Neural progenitor cell (in vitro differentiated cells): ENCODE results near the gene HACE1. TPM values are rescaled to one million over a fixed set of nuclear protein-coding genes. Genes with fewer than 3 reads are reported as not detected.

Experiments
- DNase-seq: peaks from one replicate; pipeline ENCODE4 v3.0.0-alpha.2; 2016; ENCODE audit warnings: low spot score
- H2AFZ ChIP-seq: fragments of 200-600 bp; sonication (generic); replicated peaks from 2 replicates; pipeline ENCODE4 v1.6.1; 2016; ENCODE audit warnings: antibody characterized with exemption
- H3F3A ChIP-seq: fragments of 200-600 bp; sonication (generic); 2 replicates; pipeline ENCODE4 v1.6.1; 2016; ENCODE audit warnings: antibody characterized with exemption, low read depth
- H3K27ac ChIP-seq: fragments of 200-600 bp; sonication (generic); 2 replicates; pipeline ENCODE4 v1.5.1; 2016; ENCODE audit warnings: mild to moderate bottlenecking
- H3K27me3 ChIP-seq: fragments of 200-600 bp; sonication (generic); 2 replicates; pipeline ENCODE4 v1.6.1; 2016; ENCODE audit warnings: mild to moderate bottlenecking, moderate library complexity
- H3K36me3 ChIP-seq: fragments of 200-600 bp; sonication (generic); 2 replicates; pipeline ENCODE4 v1.5.1; 2016
- H3K4me1 ChIP-seq: fragments of 200-600 bp; sonication (generic); 2 replicates; pipeline ENCODE4 v1.6.1; 2016; ENCODE audit warnings: mixed run types
- H3K4me2 ChIP-seq: fragments of 200-600 bp; sonication (generic); 2 replicates; pipeline ENCODE4 v1.6.1; 2016
- H3K4me3 ChIP-seq: fragments of 200-600 bp; sonication (generic); 2 replicates; pipeline ENCODE4 v1.5.1; 2016
- H3K79me2 ChIP-seq: fragments of 200-600 bp; sonication (generic); 2 replicates; pipeline ENCODE4 v1.6.1; 2016; ENCODE audit warnings: low read depth
- H3K9ac ChIP-seq: fragments of 200-600 bp; sonication (generic); 2 replicates; pipeline ENCODE4 v1.6.1; 2016
- H3K9me3 ChIP-seq: fragments of 200-600 bp; sonication (generic); 2 replicates; pipeline ENCODE4 v1.5.1; 2016; ENCODE audit warnings: low read depth
- H4K20me1 ChIP-seq: fragments of 200-600 bp; sonication (generic); 2 replicates; pipeline ENCODE4 v1.6.1; 2016; ENCODE audit warnings: low read depth
- H3K27ac Mint-ChIP-seq: 3 replicates; pipeline ENCODE4 v1.8.0; 2021; ENCODE audit warnings: mixed read lengths
- H3K27me3 Mint-ChIP-seq: 2 replicates; pipeline ENCODE4 v1.8.0; 2022; ENCODE audit warnings: low read depth, mild to moderate bottlenecking, inconsistent platforms, moderate library complexity, mixed read lengths; ENCODE audit not compliant: insufficient read depth
- H3K36me3 Mint-ChIP-seq: 3 replicates; pipeline ENCODE4 v1.8.0; 2021; ENCODE audit warnings: mixed read lengths
- H3K4me1 Mint-ChIP-seq: 3 replicates; pipeline ENCODE4 v1.8.0; 2021; ENCODE audit warnings: mixed read lengths
- H3K4me3 Mint-ChIP-seq: 3 replicates; pipeline ENCODE4 v1.8.0; 2021; ENCODE audit warnings: mild to moderate bottlenecking, moderate library complexity, mixed read lengths
- H3K9me3 Mint-ChIP-seq: 3 replicates; pipeline ENCODE4 v1.8.0; 2020; ENCODE audit warnings: mixed read lengths
- CTCF ChIP-seq: fragments of 200-600 bp; sonication (generic); IDR thresholded peaks from 2 replicates; pipeline ENCODE4 v1.5.1; 2017; ENCODE audit warnings: antibody characterized with exemption, mild to moderate bottlenecking
- EZH2 ChIP-seq: fragments of 200-600 bp; sonication (generic); IDR thresholded peaks from 2 replicates; pipeline ENCODE4 v1.6.1; 2017; ENCODE audit warnings: antibody characterized with exemption, mild to moderate bottlenecking, moderate library complexity
- EZH2phosphoT487 ChIP-seq: fragments of 200-600 bp; sonication (generic); IDR thresholded peaks from 2 replicates; pipeline ENCODE4 v1.6.1; 2017; ENCODE audit warnings: antibody characterized with exemption
- total RNA-seq: library from RNA; depleted of rRNA; stranded (reverse); fragments of >200 nt; gene quantifications from 2 replicates; pipeline ENCODE4 v1.2.3, GENCODE V29; 2015; ENCODE audit warnings: low replicate concordance

Gene HACE1
- total RNA-seq, 1 donor from 2014 or later: 53.3 TPM

- Mint-ChIP-seq H3K4me1 (no peaks in the 10 kb centered on the region), H3K9me3 (no peaks in the 10 kb centered on the region), H3K36me3 (peaks cover 17% of the 10 kb centered on the region), H3K27me3 (peaks cover 3% of the 10 kb centered on the region), H3K27ac (no peak overlapping the region), H3K4me3 (no peak overlapping the region)
- no peaks in the 10 kb centered on the region for H3K79me2 ChIP-seq
- H3K9me3 ChIP-seq: no peaks in the 10 kb centered on the region
- H3K27me3 ChIP-seq: no peaks in the 10 kb centered on the region
- DNase-seq: no peak
- H3K4me1 ChIP-seq: no peaks in the 10 kb centered on the region
- H2AFZ ChIP-seq: no peak overlapping the region
- no peaks in the 10 kb centered on the region for H4K20me1 ChIP-seq
- H3K4me3 ChIP-seq: no peak overlapping the region
- no peak overlapping the region for H3K4me2 ChIP-seq
- no peak for TF ChIP-seq EZH2
- TF ChIP-seq CTCF: no peak
- no peak for TF ChIP-seq EZH2phosphoT487
- H3F3A ChIP-seq: no peaks in the 10 kb centered on the region
- peaks cover 11% of the 10 kb centered on the region for H3K36me3 ChIP-seq
- H3K9ac ChIP-seq: no peak overlapping the region
- H3K27ac ChIP-seq: no peak overlapping the region
These were observed 74.8 kb downstream of the HACE1 start for GRCh38 chr6:104784884-104785283.

- Histone ChIP-seq H3K4me2 (no peak overlapping the region), H3K9me3 (no peaks in the 10 kb centered on the region), H4K20me1 (peaks cover 2% of the 10 kb centered on the region), H2AFZ (no peak overlapping the region), H3K4me3 (no peak overlapping the region), H3K4me1 (no peaks in the 10 kb centered on the region), H3F3A (no peaks in the 10 kb centered on the region), H3K36me3 (peaks cover 11% of the 10 kb centered on the region), H3K79me2 (no peaks in the 10 kb centered on the region), H3K9ac (no peak overlapping the region), H3K27me3 (no peaks in the 10 kb centered on the region), H3K27ac (no peak overlapping the region)
- TF ChIP-seq CTCF (peak; percentile 71), EZH2 (no peak), EZH2phosphoT487 (no peak)
- Mint-ChIP-seq H3K27ac (no peak overlapping the region), H3K27me3 (no peaks in the 10 kb centered on the region), H3K9me3 (no peaks in the 10 kb centered on the region), H3K4me1 (peaks cover 3% of the 10 kb centered on the region), H3K4me3 (no peak overlapping the region), H3K36me3 (peaks cover 12% of the 10 kb centered on the region)
- DNase-seq: no peak
These were observed 88.4 kb downstream of the HACE1 start for GRCh38 chr6:104771258-104771832.

- Mint-ChIP-seq H3K4me3 (no peak overlapping the region), H3K4me1 (peaks cover 14% of the 10 kb centered on the region), H3K9me3 (no peaks in the 10 kb centered on the region), H3K27me3 (peaks cover 2% of the 10 kb centered on the region), H3K27ac (no peak overlapping the region), H3K36me3 (peaks cover 29% of the 10 kb centered on the region)
- no peak for DNase-seq
- Histone ChIP-seq H3K9ac (no peak overlapping the region), H3F3A (no peaks in the 10 kb centered on the region), H2AFZ (no peak overlapping the region), H3K4me1 (no peaks in the 10 kb centered on the region), H3K79me2 (no peaks in the 10 kb centered on the region), H3K36me3 (peaks cover 11% of the 10 kb centered on the region), H3K9me3 (no peaks in the 10 kb centered on the region), H3K4me3 (no peak overlapping the region), H3K27ac (no peak overlapping the region), H4K20me1 (peaks cover 2% of the 10 kb centered on the region), H3K4me2 (no peak overlapping the region), H3K27me3 (no peaks in the 10 kb centered on the region)
- TF ChIP-seq EZH2phosphoT487 (no peak), CTCF (no peak), EZH2 (no peak)
These were observed 90.8 kb downstream of the HACE1 start for GRCh38 chr6:104768906-104769305.
